Kidney (tissue), 14 donors: ENCODE results near the gene DDX39B. TPM values are rescaled to one million over a fixed set of nuclear protein-coding genes. Genes with fewer than 3 reads are reported as not detected.
A peak's percentile ranks its signal among the peaks of the same experiment; 100 is the strongest.

Source experiments
- DNase-seq, 5 donors: peaks; one replicate each; pipeline ENCODE4 v3.0.0-alpha.2; 2013 to 2020
- FAIRE-seq: peaks from 2 replicates; lab custom pipeline; 2012; peaks lifted over from hg19 to GRCh38; lab: Jason Lieb, UNC
- H3K27ac ChIP-seq, 2 donors: one replicate each; pipeline ENCODE4 v1.7.0; 2013; ENCODE audit warnings: low read depth in 2 of 2, low read length in 2 of 2, inconsistent platforms in 1 of 2
- H3K27me3 ChIP-seq: one replicate; pipeline ENCODE4 v1.7.1; 2013; ENCODE audit warnings: low read length, inconsistent platforms; ENCODE audit not compliant: control insufficient read depth, insufficient read depth
- H3K36me3 ChIP-seq, 3 donors: one replicate each; pipeline versions ENCODE4 v1.7.0 to v1.7.1; 2013; ENCODE audit warnings: low read length in 3 of 3, control low read depth in 1 of 3, inconsistent platforms in 1 of 3; ENCODE audit not compliant: insufficient read depth in 3 of 3, control insufficient read depth in 2 of 3
- H3K4me1 ChIP-seq, 3 donors: one replicate each; pipeline versions ENCODE4 v1.7.0 to v1.7.1; 2013; ENCODE audit warnings: low read length in 3 of 3, inconsistent platforms in 1 of 3, low read depth in 1 of 3; ENCODE audit not compliant: control insufficient read depth in 2 of 3, insufficient read depth in 2 of 3
- H3K4me3 ChIP-seq, 3 donors: one replicate each; pipeline versions ENCODE4 v1.7.0 to v1.8.1; 2013; ENCODE audit warnings: low read length in 3 of 3, control low read depth in 1 of 3, inconsistent platforms in 1 of 3
- H3K9ac ChIP-seq, 3 donors: one replicate each; pipeline versions ENCODE4 v1.7.0 to v1.7.1; 2013; ENCODE audit warnings: low read length in 3 of 3, control low read depth in 1 of 3, inconsistent platforms in 1 of 3
- H3K9me3 ChIP-seq, 3 donors: one replicate each; pipeline versions ENCODE4 v1.7.0 to v1.7.1; 2013; ENCODE audit warnings: low read length in 3 of 3, control low read depth in 1 of 3, inconsistent platforms in 1 of 3; ENCODE audit not compliant: control insufficient read depth in 2 of 3, insufficient read depth in 1 of 3
- intact Hi-C: fragments of 100-400 bp; cut with DNase I; formaldehyde crosslinking; loops from one replicate; pipeline ENCODE4 v1.11.1; 2022
- polyA plus RNA-seq: library from polyadenylated mRNA; stranded (reverse); fragments of 350-450 nt; fragmentation: Illumina TruSeq; extraction: RNeasy Lipid Tissue Mini Kit (QIAGEN cat#74804); gene quantifications from one replicate; pipeline ENCODE4 v1.2.3, GENCODE V29; 2014; ENCODE audit warnings: low read depth, low replicate concordance; ENCODE audit not compliant: insufficient read depth
- total RNA-seq: library from RNA; stranded (reverse); fragmentation: NEBNext Ultra II Directional; extraction: Animal tissue kit (Norgen Biotek cat#: 25700); gene quantifications from one replicate; pipeline ENCODE4 v1.2.1, GENCODE V29; 2021
- TF ChIP-seq, protein P1 (sequence below): IDR thresholded peaks from 3 replicates; pipeline ENCODE4 v1.5.1; 2012; ENCODE audit warnings: mild to moderate bottlenecking, moderate library complexity, borderline replicate concordance; ENCODE audit not compliant: insufficient read depth; ENCODE audit errors: extremely low read depth
- donor health status: control.
- donor health status: control.
- donor health status: control.
- donor health status: control.
- donor health status: control.
- donor health status: DM: yes; HTN: yes; CAD: no.
- donor health status: Normal renal cell carcinoma (clear cell type).

DDX39B gene
- total and polyA plus RNA-seq, 2 donors from 2014 or later: 183 to 295 TPM

GRCh38 chr6:31569861-31570536 is 28.2 kb upstream of the DDX39B start:
- TF ChIP-seq, protein P1, sequence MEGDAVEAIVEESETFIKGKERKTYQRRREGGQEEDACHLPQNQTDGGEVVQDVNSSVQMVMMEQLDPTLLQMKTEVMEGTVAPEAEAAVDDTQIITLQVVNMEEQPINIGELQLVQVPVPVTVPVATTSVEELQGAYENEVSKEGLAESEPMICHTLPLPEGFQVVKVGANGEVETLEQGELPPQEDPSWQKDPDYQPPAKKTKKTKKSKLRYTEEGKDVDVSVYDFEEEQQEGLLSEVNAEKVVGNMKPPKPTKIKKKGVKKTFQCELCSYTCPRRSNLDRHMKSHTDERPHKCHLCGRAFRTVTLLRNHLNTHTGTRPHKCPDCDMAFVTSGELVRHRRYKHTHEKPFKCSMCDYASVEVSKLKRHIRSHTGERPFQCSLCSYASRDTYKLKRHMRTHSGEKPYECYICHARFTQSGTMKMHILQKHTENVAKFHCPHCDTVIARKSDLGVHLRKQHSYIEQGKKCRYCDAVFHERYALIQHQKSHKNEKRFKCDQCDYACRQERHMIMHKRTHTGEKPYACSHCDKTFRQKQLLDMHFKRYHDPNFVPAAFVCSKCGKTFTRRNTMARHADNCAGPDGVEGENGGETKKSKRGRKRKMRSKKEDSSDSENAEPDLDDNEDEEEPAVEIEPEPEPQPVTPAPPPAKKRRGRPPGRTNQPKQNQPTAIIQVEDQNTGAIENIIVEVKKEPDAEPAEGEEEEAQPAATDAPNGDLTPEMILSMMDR: no peak
- intact Hi-C loops: no loop called here
- H3K4me3 ChIP-seq: no peak overlapping the region
- H3K9ac ChIP-seq: no peak overlapping the region
- no peak overlapping the region for H3K27ac ChIP-seq
- peak in 1 of 5 donors; percentile 2 for DNase-seq
- no peaks in the 10 kb centered on the region for H3K27me3 ChIP-seq
- no peaks in the 10 kb centered on the region for H3K4me1 ChIP-seq
- H3K36me3 ChIP-seq: no peaks in the 10 kb centered on the region
- FAIRE-seq: no peak
- H3K9me3 ChIP-seq: no peaks in the 10 kb centered on the region

DNA sequence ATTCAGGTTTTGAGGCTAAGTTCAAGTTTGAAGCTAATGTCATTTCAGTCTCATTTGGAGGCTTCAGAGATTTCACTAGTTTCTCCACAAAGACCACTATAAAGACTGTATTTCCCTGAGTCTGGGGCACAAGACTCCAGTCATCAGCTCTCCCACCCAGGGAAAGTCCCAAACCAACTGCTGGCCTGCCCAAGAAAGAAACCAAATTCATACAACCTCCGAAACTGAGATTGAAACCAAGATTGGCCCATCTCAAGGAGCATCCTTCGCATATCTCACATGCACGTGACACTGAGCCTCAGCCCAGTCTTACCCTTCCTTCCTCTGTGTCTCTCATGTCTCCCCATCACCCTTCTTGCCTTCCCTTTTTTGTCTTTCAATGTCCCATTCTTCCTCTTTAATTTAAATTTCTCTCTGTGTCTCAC is 26.7 kb upstream of the DDX39B start:
- Histone ChIP-seq H3K27ac (no peak overlapping the region), H3K4me3 (no peak overlapping the region), H3K4me1 (no peaks in the 10 kb centered on the region), H3K27me3 (no peaks in the 10 kb centered on the region), H3K9me3 (no peaks in the 10 kb centered on the region), H3K36me3 (no peaks in the 10 kb centered on the region), H3K9ac (no peak overlapping the region)
- no peak for FAIRE-seq
- peak in 1 of 5 donors; percentile 18 for DNase-seq
- TF ChIP-seq, protein P1: no peak
- intact Hi-C loops: no loop called here

GRCh38 chr6:31567531-31568370 is 25.9 kb upstream of the DDX39B start:
- Histone ChIP-seq H3K36me3 (no peaks in the 10 kb centered on the region), H3K9ac (no peak overlapping the region), H3K27me3 (no peaks in the 10 kb centered on the region), H3K27ac (no peak overlapping the region), H3K4me3 (no peak overlapping the region), H3K9me3 (no peaks in the 10 kb centered on the region), H3K4me1 (no peaks in the 10 kb centered on the region)
- intact Hi-C loops: no loop called here
- FAIRE-seq (no peak), DNase-seq (peak in 1 of 5 donors; percentile 57)
- TF ChIP-seq, protein P1: no peak
